Neural progenitor cell (in vitro differentiated cells): Measurements from ENCODE around the gene LDHAL6A. TPM values are rescaled to one million over a fixed set of nuclear protein-coding genes. Genes with fewer than 3 reads are reported as not detected.

Experiments
- DNase-seq: peaks from one replicate; pipeline ENCODE4 v3.0.0-alpha.2; 2016; ENCODE audit warnings: low spot score
- H2AFZ ChIP-seq: fragments of 200-600 bp; sonication (generic); replicated peaks from 2 replicates; pipeline ENCODE4 v1.6.1; 2016; ENCODE audit warnings: antibody characterized with exemption
- H3F3A ChIP-seq: fragments of 200-600 bp; sonication (generic); 2 replicates; pipeline ENCODE4 v1.6.1; 2016; ENCODE audit warnings: antibody characterized with exemption, low read depth
- H3K27ac ChIP-seq: fragments of 200-600 bp; sonication (generic); 2 replicates; pipeline ENCODE4 v1.5.1; 2016; ENCODE audit warnings: mild to moderate bottlenecking
- H3K27me3 ChIP-seq: fragments of 200-600 bp; sonication (generic); 2 replicates; pipeline ENCODE4 v1.6.1; 2016; ENCODE audit warnings: mild to moderate bottlenecking, moderate library complexity
- H3K36me3 ChIP-seq: fragments of 200-600 bp; sonication (generic); 2 replicates; pipeline ENCODE4 v1.5.1; 2016
- H3K4me1 ChIP-seq: fragments of 200-600 bp; sonication (generic); 2 replicates; pipeline ENCODE4 v1.6.1; 2016; ENCODE audit warnings: mixed run types
- H3K4me2 ChIP-seq: fragments of 200-600 bp; sonication (generic); 2 replicates; pipeline ENCODE4 v1.6.1; 2016
- H3K4me3 ChIP-seq: fragments of 200-600 bp; sonication (generic); 2 replicates; pipeline ENCODE4 v1.5.1; 2016
- H3K79me2 ChIP-seq: fragments of 200-600 bp; sonication (generic); 2 replicates; pipeline ENCODE4 v1.6.1; 2016; ENCODE audit warnings: low read depth
- H3K9ac ChIP-seq: fragments of 200-600 bp; sonication (generic); 2 replicates; pipeline ENCODE4 v1.6.1; 2016
- H3K9me3 ChIP-seq: fragments of 200-600 bp; sonication (generic); 2 replicates; pipeline ENCODE4 v1.5.1; 2016; ENCODE audit warnings: low read depth
- H4K20me1 ChIP-seq: fragments of 200-600 bp; sonication (generic); 2 replicates; pipeline ENCODE4 v1.6.1; 2016; ENCODE audit warnings: low read depth
- H3K27ac Mint-ChIP-seq: 3 replicates; pipeline ENCODE4 v1.8.0; 2021; ENCODE audit warnings: mixed read lengths
- H3K27me3 Mint-ChIP-seq: 2 replicates; pipeline ENCODE4 v1.8.0; 2022; ENCODE audit warnings: low read depth, mild to moderate bottlenecking, inconsistent platforms, moderate library complexity, mixed read lengths; ENCODE audit not compliant: insufficient read depth
- H3K36me3 Mint-ChIP-seq: 3 replicates; pipeline ENCODE4 v1.8.0; 2021; ENCODE audit warnings: mixed read lengths
- H3K4me1 Mint-ChIP-seq: 3 replicates; pipeline ENCODE4 v1.8.0; 2021; ENCODE audit warnings: mixed read lengths
- H3K4me3 Mint-ChIP-seq: 3 replicates; pipeline ENCODE4 v1.8.0; 2021; ENCODE audit warnings: mild to moderate bottlenecking, moderate library complexity, mixed read lengths
- H3K9me3 Mint-ChIP-seq: 3 replicates; pipeline ENCODE4 v1.8.0; 2020; ENCODE audit warnings: mixed read lengths
- EZH2 ChIP-seq: fragments of 200-600 bp; sonication (generic); IDR thresholded peaks from 2 replicates; pipeline ENCODE4 v1.6.1; 2017; ENCODE audit warnings: antibody characterized with exemption, mild to moderate bottlenecking, moderate library complexity
- EZH2phosphoT487 ChIP-seq: fragments of 200-600 bp; sonication (generic); IDR thresholded peaks from 2 replicates; pipeline ENCODE4 v1.6.1; 2017; ENCODE audit warnings: antibody characterized with exemption
- total RNA-seq: library from RNA; depleted of rRNA; stranded (reverse); fragments of >200 nt; gene quantifications from 2 replicates; pipeline ENCODE4 v1.2.3, GENCODE V29; 2015; ENCODE audit warnings: low replicate concordance
- TF ChIP-seq, protein P1 (sequence below): fragments of 200-600 bp; sonication (generic); IDR thresholded peaks from 2 replicates; pipeline ENCODE4 v1.5.1; 2017; ENCODE audit warnings: antibody characterized with exemption, mild to moderate bottlenecking

The LDHAL6A gene
- total RNA-seq, 1 donor from 2014 or later: not detected

DNA sequence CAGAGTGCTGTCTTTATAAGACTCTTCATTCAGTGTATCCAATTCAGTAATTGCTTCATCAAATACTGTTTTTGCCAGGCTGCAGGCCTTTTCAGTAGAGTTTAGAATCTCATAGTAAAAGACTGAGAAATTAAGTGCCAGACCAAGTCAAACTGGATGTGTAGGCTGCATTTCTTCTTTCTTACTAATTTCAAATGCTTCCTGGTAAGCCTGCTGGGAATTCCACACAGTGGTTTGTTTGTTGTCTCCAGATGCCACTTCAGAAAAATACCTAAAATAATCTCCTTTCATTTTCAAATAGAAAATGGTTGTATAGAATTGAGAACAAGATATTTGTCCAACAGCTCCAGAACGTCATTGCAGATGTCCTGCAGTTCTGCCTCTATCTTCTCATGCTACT is 34.7 kb downstream of the LDHAL6A start:
- Histone ChIP-seq H3F3A (no peaks in the 10 kb centered on the region), H3K79me2 (no peaks in the 10 kb centered on the region), H3K4me1 (no peaks in the 10 kb centered on the region), H3K9ac (no peak overlapping the region), H3K27ac (no peak overlapping the region), H2AFZ (no peak overlapping the region), H3K4me3 (no peak overlapping the region), H4K20me1 (peaks cover 14% of the 10 kb centered on the region), H3K9me3 (no peaks in the 10 kb centered on the region), H3K27me3 (no peaks in the 10 kb centered on the region), H3K4me2 (no peak overlapping the region), H3K36me3 (no peaks in the 10 kb centered on the region)
- no peaks in the 10 kb centered on the region for H3K4me1 Mint-ChIP-seq
- no peaks in the 10 kb centered on the region for H3K9me3 Mint-ChIP-seq
- H3K27me3 Mint-ChIP-seq: no peaks in the 10 kb centered on the region
- H3K27ac Mint-ChIP-seq: no peak overlapping the region
- no peak for TF ChIP-seq EZH2
- TF ChIP-seq, protein P1, sequence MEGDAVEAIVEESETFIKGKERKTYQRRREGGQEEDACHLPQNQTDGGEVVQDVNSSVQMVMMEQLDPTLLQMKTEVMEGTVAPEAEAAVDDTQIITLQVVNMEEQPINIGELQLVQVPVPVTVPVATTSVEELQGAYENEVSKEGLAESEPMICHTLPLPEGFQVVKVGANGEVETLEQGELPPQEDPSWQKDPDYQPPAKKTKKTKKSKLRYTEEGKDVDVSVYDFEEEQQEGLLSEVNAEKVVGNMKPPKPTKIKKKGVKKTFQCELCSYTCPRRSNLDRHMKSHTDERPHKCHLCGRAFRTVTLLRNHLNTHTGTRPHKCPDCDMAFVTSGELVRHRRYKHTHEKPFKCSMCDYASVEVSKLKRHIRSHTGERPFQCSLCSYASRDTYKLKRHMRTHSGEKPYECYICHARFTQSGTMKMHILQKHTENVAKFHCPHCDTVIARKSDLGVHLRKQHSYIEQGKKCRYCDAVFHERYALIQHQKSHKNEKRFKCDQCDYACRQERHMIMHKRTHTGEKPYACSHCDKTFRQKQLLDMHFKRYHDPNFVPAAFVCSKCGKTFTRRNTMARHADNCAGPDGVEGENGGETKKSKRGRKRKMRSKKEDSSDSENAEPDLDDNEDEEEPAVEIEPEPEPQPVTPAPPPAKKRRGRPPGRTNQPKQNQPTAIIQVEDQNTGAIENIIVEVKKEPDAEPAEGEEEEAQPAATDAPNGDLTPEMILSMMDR: no peak
- no peak for TF ChIP-seq EZH2phosphoT487
- H3K4me3 Mint-ChIP-seq: no peak overlapping the region
- peaks cover 6% of the 10 kb centered on the region for H3K36me3 Mint-ChIP-seq
- DNase-seq: no peak

DNA sequence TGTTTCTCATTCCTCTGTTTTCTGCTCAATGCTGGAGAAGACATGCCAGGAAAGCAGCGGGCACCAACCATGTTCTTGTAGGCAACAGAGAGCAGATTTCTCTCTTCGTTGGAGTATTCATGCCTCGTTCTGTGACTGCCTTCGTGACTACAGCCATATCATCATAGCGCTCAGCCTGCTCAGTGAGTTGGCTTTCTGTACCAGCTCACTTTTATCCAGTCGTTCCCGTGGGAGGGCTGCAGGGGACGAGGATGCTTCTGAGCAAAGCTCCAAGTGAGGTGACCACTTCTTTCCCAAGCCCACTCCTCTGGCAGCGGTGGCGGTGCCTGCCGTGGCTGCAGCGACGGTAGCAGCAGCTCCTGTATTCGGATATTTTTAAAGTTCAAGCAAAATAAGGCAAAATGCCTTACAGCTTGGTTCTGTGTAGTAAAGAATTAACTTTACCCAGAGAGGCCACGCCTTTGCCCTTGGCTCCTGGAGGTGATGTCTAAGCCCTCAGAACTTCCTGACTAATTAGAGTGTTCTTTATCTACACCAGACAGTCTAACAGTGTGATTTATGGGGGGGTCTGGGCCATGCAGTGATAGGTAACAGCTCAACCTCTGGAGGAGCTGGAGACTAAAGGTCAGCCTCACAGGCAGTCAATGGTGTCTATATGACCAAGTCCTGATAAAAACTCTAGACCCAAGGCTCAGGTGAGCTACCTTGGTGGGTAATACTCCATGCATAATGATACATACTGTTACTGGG is 35.3 kb downstream of the LDHAL6A start:
- no peaks in the 10 kb centered on the region for H3K27me3 Mint-ChIP-seq
- H3K4me1 ChIP-seq: no peaks in the 10 kb centered on the region
- H4K20me1 ChIP-seq: peaks cover 14% of the 10 kb centered on the region
- no peak overlapping the region for H3K4me3 ChIP-seq
- no peak overlapping the region for H3K4me3 Mint-ChIP-seq
- no peak for TF ChIP-seq EZH2phosphoT487
- TF ChIP-seq, protein P1: no peak
- no peak for TF ChIP-seq EZH2
- H3K9ac ChIP-seq: no peak overlapping the region
- no peaks in the 10 kb centered on the region for H3K4me1 Mint-ChIP-seq
- H3K36me3 Mint-ChIP-seq: peaks cover 6% of the 10 kb centered on the region
- H3F3A ChIP-seq: no peaks in the 10 kb centered on the region
- DNase-seq: no peak
- H3K27ac ChIP-seq: no peak overlapping the region
- H3K27me3 ChIP-seq: no peaks in the 10 kb centered on the region
- no peak overlapping the region for H3K27ac Mint-ChIP-seq
- H3K9me3 ChIP-seq: no peaks in the 10 kb centered on the region
- H3K36me3 ChIP-seq: no peaks in the 10 kb centered on the region
- no peak overlapping the region for H3K4me2 ChIP-seq
- no peaks in the 10 kb centered on the region for H3K9me3 Mint-ChIP-seq
- H3K79me2 ChIP-seq: no peaks in the 10 kb centered on the region
- no peak overlapping the region for H2AFZ ChIP-seq

DNA sequence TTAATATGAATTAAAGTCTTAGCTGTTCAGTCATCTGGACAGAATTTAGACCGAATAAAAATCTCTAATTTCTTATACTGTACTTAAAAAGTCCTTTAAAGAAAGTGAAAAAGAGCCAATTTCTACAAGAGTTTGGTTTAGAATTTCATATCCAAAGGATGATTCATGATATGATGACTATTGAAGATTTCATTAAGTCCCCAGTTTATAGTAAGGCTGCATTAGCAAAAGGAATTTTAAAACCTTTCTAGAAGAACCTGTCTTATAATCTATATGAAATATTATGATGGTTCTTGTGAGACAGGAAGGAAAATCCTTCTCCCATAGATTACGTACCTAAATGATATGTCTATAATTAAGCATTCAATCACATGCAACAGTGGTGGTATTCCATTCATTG is 36.3 kb downstream of the LDHAL6A start:
- no peaks in the 10 kb centered on the region for H3K36me3 ChIP-seq
- TF ChIP-seq, protein P1: no peak
- no peak for TF ChIP-seq EZH2
- TF ChIP-seq EZH2phosphoT487: no peak
- H3K27me3 ChIP-seq: no peaks in the 10 kb centered on the region
- H3F3A ChIP-seq: no peaks in the 10 kb centered on the region
- H4K20me1 ChIP-seq: peaks cover 14% of the 10 kb centered on the region
- no peaks in the 10 kb centered on the region for H3K27me3 Mint-ChIP-seq
- DNase-seq: no peak
- no peaks in the 10 kb centered on the region for H3K4me1 ChIP-seq
- H3K4me2 ChIP-seq: no peak overlapping the region
- no peaks in the 10 kb centered on the region for H3K9me3 Mint-ChIP-seq
- no peak overlapping the region for H3K4me3 ChIP-seq
- no peak overlapping the region for H3K27ac ChIP-seq
- no peak overlapping the region for H3K27ac Mint-ChIP-seq
- H3K36me3 Mint-ChIP-seq: peaks cover 6% of the 10 kb centered on the region
- H3K79me2 ChIP-seq: no peaks in the 10 kb centered on the region
- no peak overlapping the region for H2AFZ ChIP-seq
- H3K4me1 Mint-ChIP-seq: no peaks in the 10 kb centered on the region
- no peaks in the 10 kb centered on the region for H3K9me3 ChIP-seq
- no peak overlapping the region for H3K9ac ChIP-seq
- no peak overlapping the region for H3K4me3 Mint-ChIP-seq
